DND-41 (cell line): Measurements from ENCODE around the gene GALR3.

ENCODE experiments used
- CTCF ChIP-seq: IDR thresholded peaks from 2 replicates; pipeline ENCODE4 v1.5.1; 2012; ENCODE audit warnings: borderline replicate concordance, low read length, moderate library complexity, mild to moderate bottlenecking; ENCODE audit not compliant: poor library complexity, severe bottlenecking; ENCODE audit errors: extremely low read depth
- EZH2 ChIP-seq: IDR thresholded peaks from 3 replicates; pipeline ENCODE4 v1.6.1; 2012; ENCODE audit warnings: borderline replicate concordance, low read depth, mild to moderate bottlenecking, moderate library complexity, low read length, inconsistent platforms; ENCODE audit not compliant: severe bottlenecking

DNA sequence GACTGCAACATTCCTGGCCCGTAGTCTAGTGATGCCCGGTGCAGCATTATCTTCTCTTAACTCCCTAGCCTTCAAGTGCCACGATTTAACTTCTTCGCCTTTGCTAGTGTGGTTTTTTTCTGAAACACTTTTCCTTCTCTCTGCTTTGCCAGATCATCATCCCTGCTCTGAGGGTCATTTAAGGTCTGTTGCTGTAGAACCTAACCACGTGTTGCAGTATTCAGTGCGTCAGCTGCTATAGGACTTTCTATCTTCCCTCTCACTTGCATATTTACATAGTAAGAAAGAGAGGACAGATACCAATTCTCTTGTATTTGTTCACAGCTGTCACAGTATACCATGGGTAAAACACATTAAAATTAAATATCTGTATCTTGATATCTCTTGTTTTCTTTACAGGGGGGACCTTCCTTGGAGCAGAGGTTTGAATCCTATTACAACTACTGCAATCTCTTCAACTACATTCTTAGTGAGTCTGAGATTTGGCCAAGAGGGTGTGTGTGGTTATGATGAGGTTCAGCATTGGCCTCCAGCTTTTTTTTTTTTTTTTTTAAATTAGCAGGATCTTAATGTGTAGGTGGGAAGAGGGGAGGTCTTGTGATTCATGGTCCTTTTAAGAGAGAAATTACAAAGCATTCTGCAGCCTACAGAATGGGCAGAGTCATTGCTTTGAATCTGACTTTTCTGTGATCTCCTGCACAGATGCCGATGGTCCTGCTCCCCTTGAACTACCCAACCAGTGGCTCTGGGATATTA lies 39.6 kb downstream of the GALR3 start:
- TF ChIP-seq CTCF = no peak
- TF ChIP-seq EZH2 = no peak
